Neural cell (in vitro differentiated cells): ENCODE measurements around the gene ZNF622.

Source experiments
- CTCF ChIP-seq: fragments of 450-650 bp; IDR thresholded peaks from 2 replicates; pipeline ENCODE4 v1.5.1; 2014; ENCODE audit warnings: antibody characterized with exemption, mild to moderate bottlenecking, moderate library complexity; ENCODE audit not compliant: poor library complexity, severe bottlenecking
- EP300 ChIP-seq: fragments of 450-650 bp; conservative IDR thresholded peaks from 2 replicates; pipeline ENCODE4 v1.6.1; 2014; ENCODE audit warnings: antibody characterized with exemption, mild to moderate bottlenecking, moderate library complexity; ENCODE audit not compliant: poor library complexity, severe bottlenecking
- EZH2 ChIP-seq: fragments of 200-600, 300-800 bp; shearing (Covaris generic), sonication (generic); IDR thresholded peaks from 2 replicates; pipeline ENCODE4 v1.6.1; 2014; ENCODE audit warnings: antibody characterized with exemption, low read length, borderline replicate concordance, mild to moderate bottlenecking; ENCODE audit not compliant: insufficient read depth, poor library complexity, severe bottlenecking
- MXI1 ChIP-seq: fragments of 450-650 bp; conservative IDR thresholded peaks from 2 replicates; pipeline ENCODE4 v1.6.1; 2014; ENCODE audit warnings: antibody characterized with exemption, mild to moderate bottlenecking; ENCODE audit not compliant: poor library complexity, severe bottlenecking
- POLR2AphosphoS5 ChIP-seq: IDR thresholded peaks from 2 replicates; pipeline ENCODE4 v1.6.1; 2012
- RAD21 ChIP-seq: fragments of 450-650 bp; conservative IDR thresholded peaks from 2 replicates; pipeline ENCODE4 v1.6.1; 2014; ENCODE audit warnings: antibody characterized with exemption, mild to moderate bottlenecking, moderate library complexity
- SMC3 ChIP-seq: fragments of 450-650 bp; conservative IDR thresholded peaks from 2 replicates; pipeline ENCODE4 v1.6.1; 2014; ENCODE audit warnings: antibody characterized with exemption, mild to moderate bottlenecking, moderate library complexity; ENCODE audit not compliant: poor library complexity
- TAF1 ChIP-seq: IDR thresholded peaks from 2 replicates; pipeline ENCODE4 v1.6.1; 2012; ENCODE audit warnings: low read depth
- TF ChIP-seq, protein P1 (sequence below): IDR thresholded peaks from 2 replicates; pipeline ENCODE4 v1.6.1; 2012; ENCODE audit warnings: borderline replicate concordance

DNA sequence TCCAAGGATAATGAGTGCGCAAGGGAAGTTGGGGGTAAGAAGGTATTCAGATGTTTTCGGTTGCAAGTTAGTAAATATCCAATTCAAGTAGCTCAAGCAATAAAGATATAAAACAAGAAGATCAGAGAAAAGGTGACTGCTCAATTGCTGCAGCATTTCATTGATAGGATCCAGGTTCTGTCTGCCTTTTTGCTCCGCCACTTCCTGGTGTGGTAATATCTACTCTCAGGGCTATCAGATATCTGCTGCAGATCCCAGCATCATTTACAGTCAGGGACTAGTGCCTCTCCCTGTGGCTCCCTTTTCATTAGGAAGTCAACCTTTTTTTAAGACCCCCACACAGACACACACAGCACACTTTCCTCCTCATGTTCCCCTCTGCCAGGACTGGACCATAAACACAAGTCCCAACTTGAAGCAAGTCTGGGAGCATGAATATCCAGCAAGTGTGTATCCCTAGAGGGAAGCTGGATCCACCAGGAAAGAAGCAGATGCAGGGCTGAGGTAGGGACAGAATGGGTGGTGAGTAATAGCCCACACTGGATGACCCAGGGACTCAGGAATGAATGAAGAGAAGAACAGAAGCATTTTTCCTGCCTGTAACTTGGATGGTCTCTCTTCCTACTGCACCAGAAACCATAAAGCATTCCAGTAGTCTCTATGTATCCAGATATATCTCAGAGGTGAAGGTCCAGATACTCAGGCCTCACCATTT lies 53.7 kb downstream of the ZNF622 start:
- TF ChIP-seq MXI1 (no peak), CTCF (no peak), EP300 (no peak), TAF1 (no peak), SMC3 (no peak), EZH2 (no peak), POLR2AphosphoS5 (no peak), RAD21 (no peak)
- TF ChIP-seq, protein P1, sequence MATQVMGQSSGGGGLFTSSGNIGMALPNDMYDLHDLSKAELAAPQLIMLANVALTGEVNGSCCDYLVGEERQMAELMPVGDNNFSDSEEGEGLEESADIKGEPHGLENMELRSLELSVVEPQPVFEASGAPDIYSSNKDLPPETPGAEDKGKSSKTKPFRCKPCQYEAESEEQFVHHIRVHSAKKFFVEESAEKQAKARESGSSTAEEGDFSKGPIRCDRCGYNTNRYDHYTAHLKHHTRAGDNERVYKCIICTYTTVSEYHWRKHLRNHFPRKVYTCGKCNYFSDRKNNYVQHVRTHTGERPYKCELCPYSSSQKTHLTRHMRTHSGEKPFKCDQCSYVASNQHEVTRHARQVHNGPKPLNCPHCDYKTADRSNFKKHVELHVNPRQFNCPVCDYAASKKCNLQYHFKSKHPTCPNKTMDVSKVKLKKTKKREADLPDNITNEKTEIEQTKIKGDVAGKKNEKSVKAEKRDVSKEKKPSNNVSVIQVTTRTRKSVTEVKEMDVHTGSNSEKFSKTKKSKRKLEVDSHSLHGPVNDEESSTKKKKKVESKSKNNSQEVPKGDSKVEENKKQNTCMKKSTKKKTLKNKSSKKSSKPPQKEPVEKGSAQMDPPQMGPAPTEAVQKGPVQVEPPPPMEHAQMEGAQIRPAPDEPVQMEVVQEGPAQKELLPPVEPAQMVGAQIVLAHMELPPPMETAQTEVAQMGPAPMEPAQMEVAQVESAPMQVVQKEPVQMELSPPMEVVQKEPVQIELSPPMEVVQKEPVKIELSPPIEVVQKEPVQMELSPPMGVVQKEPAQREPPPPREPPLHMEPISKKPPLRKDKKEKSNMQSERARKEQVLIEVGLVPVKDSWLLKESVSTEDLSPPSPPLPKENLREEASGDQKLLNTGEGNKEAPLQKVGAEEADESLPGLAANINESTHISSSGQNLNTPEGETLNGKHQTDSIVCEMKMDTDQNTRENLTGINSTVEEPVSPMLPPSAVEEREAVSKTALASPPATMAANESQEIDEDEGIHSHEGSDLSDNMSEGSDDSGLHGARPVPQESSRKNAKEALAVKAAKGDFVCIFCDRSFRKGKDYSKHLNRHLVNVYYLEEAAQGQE, result no peak
